Ectodermal cell (in vitro differentiated cells): Measurements from ENCODE around the gene GOLGA6L10.
"Not testable (repeated sequence)": the region's sequence is repeated elsewhere in the genome, so short reads cannot be mapped to it uniquely, and the experiment has no call there.

Experiments used
- H3K27ac ChIP-seq: 2 replicates; pipeline ENCODE4 v1.7.0; 2013; ENCODE audit warnings: mild to moderate bottlenecking, low read depth, low read length; ENCODE audit not compliant: insufficient read depth, poor library complexity, severe bottlenecking
- H3K27me3 ChIP-seq: 2 replicates; pipeline ENCODE4 v1.7.0; 2013; ENCODE audit warnings: mild to moderate bottlenecking, low read length; ENCODE audit not compliant: insufficient read depth, control insufficient read depth, poor library complexity, severe bottlenecking
- H3K36me3 ChIP-seq: one replicate; pipeline ENCODE4 v1.7.0; 2013; ENCODE audit warnings: low read length; ENCODE audit not compliant: control insufficient read depth, insufficient read depth
- H3K4me1 ChIP-seq: one replicate; pipeline ENCODE4 v1.7.0; 2013; ENCODE audit warnings: low read length; ENCODE audit not compliant: control insufficient read depth, insufficient read depth
- H3K4me3 ChIP-seq: 2 replicates; pipeline ENCODE4 v1.7.0; 2013; ENCODE audit warnings: low read depth, low read length, control low read depth; ENCODE audit not compliant: insufficient read depth
- H3K9me3 ChIP-seq: 2 replicates; pipeline ENCODE4 v1.7.0; 2013; ENCODE audit warnings: mild to moderate bottlenecking, low read length, moderate library complexity; ENCODE audit not compliant: control insufficient read depth
- WGBS, 2 experiments: methylation state at CpG; one replicate each; pipeline ENCODE4 v1.1.7; 2013; ENCODE audit warnings: missing lambda C conversion rate in 2 of 2; 5-methylcytosine and 5-hydroxymethylcytosine counted together

The GOLGA6L10 gene

GRCh38 chr15:82332711-82333602, 16.3 kb downstream of the GOLGA6L10 start:
- not testable (repeated sequence) for H3K27me3 ChIP-seq, H3K27ac ChIP-seq, H3K9me3 ChIP-seq, H3K4me3 ChIP-seq, H3K4me1 ChIP-seq, H3K36me3 ChIP-seq
- 89 to 92% methylated on average over 10 to 11 of the region's 13 CpGs for WGBS, 2 experiments

DNA sequence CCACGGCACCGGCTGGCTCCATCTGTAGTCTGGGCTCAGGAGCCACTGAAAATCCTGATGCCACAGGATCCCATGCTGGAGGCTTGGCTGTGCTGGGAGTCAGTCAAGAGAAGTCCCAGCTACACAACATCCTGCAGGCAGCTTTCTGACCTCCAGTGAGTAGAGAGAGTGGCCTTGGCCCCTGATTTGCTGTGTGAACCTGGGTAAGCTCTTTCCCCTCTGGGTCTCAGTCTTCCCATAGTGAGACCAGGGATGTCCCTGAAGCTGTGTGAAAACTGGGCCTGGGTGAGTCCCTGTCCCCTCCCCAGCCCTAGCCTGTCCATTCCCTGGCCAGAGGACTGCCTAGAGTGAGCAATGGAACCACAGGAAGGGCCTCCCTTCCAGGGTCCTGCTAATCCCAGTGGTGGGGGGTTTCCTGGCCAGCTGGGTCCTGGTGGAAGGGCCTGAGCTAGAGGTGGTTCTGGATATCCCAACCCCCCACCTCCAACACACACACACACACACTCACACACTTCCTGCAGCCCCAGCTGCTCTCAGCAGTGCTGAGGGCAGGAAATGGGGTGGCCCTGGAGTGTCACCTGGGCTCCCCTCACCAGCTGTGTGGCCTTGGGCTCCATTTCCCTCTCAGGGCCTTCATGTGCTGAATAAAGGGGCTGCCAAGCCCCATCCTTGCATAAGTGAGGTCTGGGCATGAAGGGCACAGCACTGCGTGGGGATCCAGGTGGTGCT, 17.5 kb downstream of the GOLGA6L10 start:
- not testable (repeated sequence) for H3K27me3 ChIP-seq, H3K27ac ChIP-seq, H3K4me3 ChIP-seq, H3K4me1 ChIP-seq, H3K36me3 ChIP-seq, H3K9me3 ChIP-seq
- 82 to 88% methylated on average over 1 of the region's 3 CpGs for WGBS, 2 experiments

DNA sequence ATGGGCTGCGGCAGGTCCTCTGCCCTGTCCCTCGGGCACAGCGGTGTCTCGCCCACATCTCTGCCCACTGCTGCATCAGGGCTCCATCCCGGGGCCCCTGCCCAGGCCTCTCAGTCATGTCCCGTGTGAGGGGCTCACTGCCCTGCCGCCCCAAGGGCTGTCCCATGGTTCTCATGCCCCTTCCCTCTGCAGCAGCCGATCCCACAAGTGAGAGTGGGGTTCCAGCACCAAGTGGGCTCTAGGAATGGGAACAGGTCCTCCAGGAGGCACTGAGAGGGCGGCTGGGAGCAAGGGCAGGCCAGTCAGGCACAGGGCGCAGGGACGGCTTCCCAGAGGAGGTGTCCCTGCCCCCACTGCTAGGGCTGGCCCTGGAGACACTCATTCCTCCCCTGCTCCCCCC, 18.4 kb downstream of the GOLGA6L10 start:
- H3K4me3 ChIP-seq, H3K36me3 ChIP-seq, H3K4me1 ChIP-seq, H3K27me3 ChIP-seq, H3K9me3 ChIP-seq, H3K27ac ChIP-seq: not testable (repeated sequence)
- 89 to 95% methylated on average over 3 of the region's 11 CpGs for WGBS, 2 experiments

DNA sequence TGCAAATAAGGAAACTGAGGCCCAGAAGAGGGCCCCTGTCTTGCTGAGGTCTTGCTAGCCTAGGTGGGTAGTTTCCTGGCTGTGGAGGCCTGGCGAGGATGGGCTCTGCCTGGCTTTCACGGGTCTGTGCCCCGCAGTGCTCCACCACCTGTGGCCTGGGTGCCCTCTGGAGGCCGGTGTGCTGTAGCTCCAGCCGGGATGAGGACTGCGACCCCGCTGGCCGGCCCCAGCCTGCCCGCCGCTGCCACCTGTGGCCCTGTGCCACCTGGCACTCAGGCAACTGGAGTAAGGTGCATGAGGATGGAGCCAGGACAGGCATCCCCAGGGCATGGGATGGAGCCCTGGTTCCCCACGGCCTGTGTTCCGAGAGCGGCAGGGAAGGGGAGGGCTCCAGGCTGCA, 20.2 kb downstream of the GOLGA6L10 start:
- not testable (repeated sequence) for H3K4me3 ChIP-seq, H3K9me3 ChIP-seq, H3K36me3 ChIP-seq, H3K27ac ChIP-seq, H3K27me3 ChIP-seq, H3K4me1 ChIP-seq
- no CpG with 5 or more reads among the region's 13 CpGs for WGBS, 2 experiments

GRCh38 chr15:82327372-82327771, 21.9 kb downstream of the GOLGA6L10 start:
- H3K4me1 ChIP-seq, H3K36me3 ChIP-seq, H3K27ac ChIP-seq, H3K9me3 ChIP-seq, H3K4me3 ChIP-seq, H3K27me3 ChIP-seq: not testable (repeated sequence)
- 89 to 95% methylated on average over 4 to 5 of the region's 10 CpGs for WGBS, 2 experiments

DNA sequence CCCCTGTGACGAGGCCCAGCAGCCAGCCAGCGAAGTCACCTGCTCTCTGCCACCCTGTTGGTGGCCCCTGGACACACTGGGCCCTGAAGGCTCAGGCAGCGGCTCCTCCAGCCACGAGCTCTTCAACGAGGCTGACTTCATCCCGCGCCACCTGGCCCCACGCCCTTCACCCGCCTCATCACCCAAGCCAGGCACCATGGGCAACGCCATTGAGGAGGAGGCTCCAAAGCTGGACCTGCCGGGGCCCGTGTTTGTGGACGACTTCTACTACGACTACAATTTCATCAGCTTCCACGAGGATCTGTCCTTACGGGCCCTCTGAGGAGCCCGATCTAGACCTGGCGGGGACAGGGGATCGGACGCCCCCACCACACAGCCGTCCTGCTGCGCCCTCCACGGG, 22.4 kb downstream of the GOLGA6L10 start:
- H3K4me3 ChIP-seq, H3K27me3 ChIP-seq, H3K27ac ChIP-seq, H3K9me3 ChIP-seq, H3K4me1 ChIP-seq, H3K36me3 ChIP-seq: not testable (repeated sequence)
- WGBS, 2 experiments = 86 to 89% methylated on average over 17 to 19 of the region's 23 CpGs

GRCh38 chr15:82325646-82326045, 23.6 kb downstream of the GOLGA6L10 start:
- H3K4me1 ChIP-seq, H3K27ac ChIP-seq, H3K36me3 ChIP-seq, H3K9me3 ChIP-seq, H3K4me3 ChIP-seq, H3K27me3 ChIP-seq: not testable (repeated sequence)
- 89 to 90% methylated on average over 10 of the region's 10 CpGs for WGBS, 2 experiments

- H3K27me3 ChIP-seq, H3K4me3 ChIP-seq, H3K36me3 ChIP-seq, H3K4me1 ChIP-seq, H3K27ac ChIP-seq, H3K9me3 ChIP-seq: not testable (repeated sequence)
- WGBS, 2 experiments = 91 to 92% methylated on average over 5 of the region's 6 CpGs
Observed at GRCh38 chr15:82324831-82325230, 24.4 kb downstream of the GOLGA6L10 start.

DNA sequence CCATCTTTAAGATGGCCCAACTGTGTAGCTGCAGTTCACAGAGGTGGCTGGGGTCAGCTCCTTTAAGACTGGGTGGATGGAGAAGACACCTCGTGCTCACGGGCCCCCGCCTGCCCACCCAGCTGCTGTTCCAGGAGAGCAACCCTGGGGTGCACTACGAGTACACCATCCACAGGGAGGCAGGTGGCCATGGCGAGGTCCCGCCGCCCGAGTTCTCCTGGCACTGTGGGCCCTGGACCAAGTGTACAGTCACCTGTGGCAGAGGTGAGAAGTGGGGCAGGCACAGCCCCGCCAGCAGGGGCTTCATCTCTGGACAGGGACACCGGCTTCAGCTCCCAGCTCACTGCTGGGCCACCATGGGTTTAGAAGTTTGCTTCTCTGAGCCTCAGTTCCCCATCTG, 26.8 kb downstream of the GOLGA6L10 start:
- H3K27ac ChIP-seq, H3K9me3 ChIP-seq, H3K4me3 ChIP-seq, H3K36me3 ChIP-seq, H3K27me3 ChIP-seq, H3K4me1 ChIP-seq: not testable (repeated sequence)
- WGBS, 2 experiments = no CpG with 5 or more reads among the region's 10 CpGs

DNA sequence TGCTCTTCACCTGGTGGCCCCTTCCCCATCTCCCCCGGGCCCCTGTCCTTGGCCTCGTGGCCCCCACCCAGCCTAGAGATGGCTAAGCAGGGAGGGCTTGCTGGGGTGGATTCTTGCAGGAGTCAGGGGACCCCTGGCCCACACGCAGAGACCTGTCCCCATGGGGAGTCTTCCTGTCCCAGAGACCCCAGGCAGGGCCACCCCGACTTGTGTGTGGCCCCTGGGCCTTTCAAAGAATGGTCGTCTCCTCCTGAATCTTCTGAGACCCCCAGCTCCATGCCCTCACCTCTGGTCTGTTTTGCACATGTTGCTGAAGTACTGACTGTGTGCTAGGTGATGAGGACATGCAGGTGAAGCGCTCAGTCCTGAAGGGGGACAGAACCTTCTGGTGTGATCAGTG, 28.4 kb downstream of the GOLGA6L10 start:
- not testable (repeated sequence) for H3K27ac ChIP-seq, H3K4me3 ChIP-seq, H3K4me1 ChIP-seq, H3K27me3 ChIP-seq, H3K9me3 ChIP-seq, H3K36me3 ChIP-seq
- WGBS, 2 experiments = 79 to 80% methylated on average over 2 of the region's 6 CpGs
